Left colon (tissue), 2 donors: ENCODE results near the gene YES1. TPM values are rescaled to one million over a fixed set of nuclear protein-coding genes. Genes with fewer than 3 reads are reported as not detected.

Source experiments
- ATAC-seq: fragments of 200-7000 bp; cut with Tn5 transposase; one replicate; pipeline ENCODE4 v1.9.1; 2020; ENCODE audit warnings: mild to moderate bottlenecking, moderate library complexity
- DNase-seq, 2 donors: peaks; one replicate each; pipeline ENCODE4 v3.0.0-alpha.2; 2020
- intact Hi-C, 2 donors: fragments of 100-400 bp; cut with DNase I in 1 of 2; cut with micrococcal nuclease in 1 of 2; formaldehyde crosslinking; loops; one replicate each; pipeline versions ENCODE4 v1.11.2 to v1.14.0; 2022; cut with DNase I, micrococcal nuclease
- long read RNA-seq: library from polyadenylated mRNA; unstranded; transcript quantifications from one replicate; pipeline ENCODE4 v2.0.0, GENCODE V29; 2021
- total RNA-seq, 2 donors: library from RNA; stranded (reverse); fragmentation: NEBNext Ultra II Directional; extraction: Animal tissue kit (Norgen Biotek cat#: 25700); gene quantifications; one replicate each; pipeline ENCODE4 v1.2.1, GENCODE V29; 2021
- donor health status: DM: no; HTN: no; CAD: no.
- donor health status: DM: yes; HTN: yes; CAD: no.

The YES1 gene
- 10 to 100 TPM; 64.7 to 74.6 TPM for total RNA-seq
- long read RNA-seq, full-length matches to known transcripts: 55 of 72 reads
- long read RNA-seq, partial matches to known transcripts: 10 of 72 reads
- long read RNA-seq, other reads (novel, unspliced or antisense): 7 of 72 reads

- intact Hi-C loops: no loop called here
- DNase-seq (peak; percentile 80 to 81), ATAC-seq (peak; percentile 87)
Measured at GRCh38 chr18:811892-812375, at the start of gene YES1. Gene YES1, minus strand, starts transcription at chr18:812242. Its CDS starts 55,415 bp downstream, at chr18:756827.

- ATAC-seq: no peak
- intact Hi-C loops: no loop called here
- DNase-seq: no peak
Measured at GRCh38 chr18:857986-858385, 45.9 kb upstream of the YES1 start.

GRCh38 chr18:853471-853870, 41.4 kb upstream of the YES1 start:
- ATAC-seq: no peak
- DNase-seq: no peak
- intact Hi-C loops: no loop called here

GRCh38 chr18:850960-851359, 38.9 kb upstream of the YES1 start:
- intact Hi-C loops: no loop called here
- no peak for DNase-seq
- ATAC-seq: no peak

GRCh38 chr18:849021-849420, 37.0 kb upstream of the YES1 start:
- no peak for DNase-seq
- no peak for ATAC-seq
- intact Hi-C loops: no loop called here

- peak; percentile 98 for ATAC-seq
- intact Hi-C loops: no loop called here
- peak; percentile 69 to 81 for DNase-seq
Measured at GRCh38 chr18:848062-848861, 36.2 kb upstream of the YES1 start.

GRCh38 chr18:845152-845819, 33.2 kb upstream of the YES1 start:
- intact Hi-C loops: no loop called here
- DNase-seq (no peak), ATAC-seq (peak; percentile 61)

- DNase-seq (no peak), ATAC-seq (no peak)
- intact Hi-C loops: no loop called here
Measured at GRCh38 chr18:841647-842370, 29.8 kb upstream of the YES1 start.

- DNase-seq (no peak), ATAC-seq (peak; percentile 29)
- intact Hi-C loops: no loop called here
Measured at GRCh38 chr18:840516-840915, 28.5 kb upstream of the YES1 start.

GRCh38 chr18:840023-840408, 28.0 kb upstream of the YES1 start:
- ATAC-seq (no peak), DNase-seq (no peak)
- intact Hi-C loops: no loop called here

GRCh38 chr18:839224-840022, 27.4 kb upstream of the YES1 start:
- DNase-seq: peak; percentile 71 to 89
- ATAC-seq: peak; percentile 90
- intact Hi-C loops: loop anchor here in 1 of 2 donors (10.0 kb wide), 1 partner anchor 215 kb away; no protein-coding TSS in a partner anchor

GRCh38 chr18:837922-838321, 25.9 kb upstream of the YES1 start:
- DNase-seq: no peak
- intact Hi-C loops: loop anchor here in 1 of 2 donors (10.0 kb wide), 1 partner anchor 213 kb away; no protein-coding TSS in a partner anchor
- no peak for ATAC-seq

- no peak for ATAC-seq
- no peak for DNase-seq
- intact Hi-C loops: loop anchor here in 1 of 2 donors (5.0 to 10.0 kb wide), 2 partner anchors 92 to 209 kb away; no protein-coding TSS in a partner anchor
Measured at GRCh38 chr18:834082-834720, 22.2 kb upstream of the YES1 start.

GRCh38 chr18:833197-833596, 21.2 kb upstream of the YES1 start:
- intact Hi-C loops: loop anchor here in 1 of 2 donors (5.0 to 10.0 kb wide), 2 partner anchors 91 to 208 kb away; no protein-coding TSS in a partner anchor
- DNase-seq (no peak), ATAC-seq (no peak)

- ATAC-seq: peak; percentile 100
- intact Hi-C loops: loop anchor here in 1 of 2 donors (5.0 to 10.0 kb wide), 2 partner anchors 90 to 207 kb away; no protein-coding TSS in a partner anchor
- DNase-seq: peak; percentile 70 to 74
Measured at GRCh38 chr18:832085-832681, 20.1 kb upstream of the YES1 start.

GRCh38 chr18:830315-830901, 18.4 kb upstream of the YES1 start:
- no peak for DNase-seq

GRCh38 chr18:829432-829831, 17.4 kb upstream of the YES1 start:
- ATAC-seq (no peak), DNase-seq (no peak)
- intact Hi-C loops: no loop called here

More at GRCh38 chr18:830315-830901, 18.4 kb upstream of the YES1 start:
- intact Hi-C loops: loop anchor here in 1 of 2 donors (5.0 to 10.0 kb wide), 2 partner anchors 88 to 206 kb away; no protein-coding TSS in a partner anchor
- ATAC-seq: no peak
